ENCODE data around the gene FAM114A1.

- TF ChIP-seq CTCF (IDR thresholded peaks at IDR 0.05; ENCODE audit: control extremely low read depth in 1 of 3, insufficient read depth in 1 of 3, low read depth in 1 of 3, low read length in 3 of 3) (no peak), EGR1 (IDR thresholded peaks at IDR 0.05; ENCODE audit: borderline replicate concordance, low read depth, low read length) (no peak), TAF1 (IDR thresholded peaks at IDR 0.05; ENCODE audit: low read depth, low read length) (no peak), EZH2 (IDR thresholded peaks at IDR 0.05; ENCODE audit: low read depth, low read length, severe bottlenecking) (no peak), JUND (IDR thresholded peaks at IDR 0.05; ENCODE audit: low read length) (no peak), ATF2 (IDR thresholded peaks at IDR 0.05; ENCODE audit: low read length) (no peak), HDAC2 (IDR thresholded peaks at IDR 0.05; ENCODE audit: borderline replicate concordance in 1 of 2, low read depth in 2 of 2, low read length in 2 of 2) (no peak), POLR2A (IDR thresholded peaks at IDR 0.05; ENCODE audit: control extremely low read depth in 1 of 2, low read depth in 2 of 2, low read length in 2 of 2) (no peak), CHD1 (IDR thresholded peaks at IDR 0.05; ENCODE audit: low read depth, low read length) (no peak), MAX (IDR thresholded peaks at IDR 0.05) (no peak)
These were observed 126.5 kb downstream of the FAM114A1 start for GRCh38 chr4:38994135-38994534.

Measured in H1 (cell line).